SK-N-SH (cell line): ENCODE measurements around the gene PIGN. TPM values are rescaled to one million over a fixed set of nuclear protein-coding genes. Genes with fewer than 3 reads are reported as not detected.
"Not testable (repeated sequence)": the region's sequence is repeated elsewhere in the genome, so short reads cannot be mapped to it uniquely, and the experiment has no call there.

Experiments
- CTCF ChIA-PET: fragments of 300-600, 350-600 bp; formaldehyde crosslinking; extraction: SDS; loops from one replicate; lab custom pipeline; 2021; lab: Yijun Ruan, JAX
- POLR2A ChIA-PET: fragments of 350-600 bp; sonication (Branson Sonifier 250); formaldehyde crosslinking; extraction: SDS; loops from one replicate; lab custom pipeline; 2020; ENCODE audit warnings: antibody characterized with exemption, inconsistent platforms; lab: Yijun Ruan, JAX
- DNase-seq: peaks from one replicate; pipeline ENCODE4 v3.0.0; 2012
- H2AFZ ChIP-seq: fragments of 200-600 bp; sonication (generic); 2 replicates; pipeline ENCODE4 v1.8.1; 2016; ENCODE audit warnings: antibody characterized with exemption, mild to moderate bottlenecking, low read depth
- H3F3A ChIP-seq: fragments of 200-600 bp; sonication (generic); replicated peaks from 2 replicates; pipeline ENCODE3; 2016; ENCODE audit warnings: antibody characterized with exemption, mild to moderate bottlenecking; ENCODE audit not compliant: insufficient read depth
- H3K27ac ChIP-seq, 2 experiments: fragments of 200-500 bp in 1 of 2; fragments of 200-600 bp in 1 of 2; sonication (Bioruptor generic) in 1 of 2; sonication (generic), shearing (Covaris generic) in 1 of 2; 2 replicates each; pipeline versions ENCODE4 v1.5.1 to v1.6.1; 2014 to 2016; ENCODE audit warnings: low read depth in 2 of 2, inconsistent platforms in 1 of 2, low read length in 1 of 2, mild to moderate bottlenecking in 1 of 2, mixed read lengths in 1 of 2
- H3K27me3 ChIP-seq: fragments of 200-600 bp; sonication (generic), shearing (Covaris generic); 2 replicates; pipeline ENCODE4 v1.6.1; 2016; ENCODE audit warnings: mixed run types; ENCODE audit not compliant: insufficient read depth
- H3K36me3 ChIP-seq, 2 experiments: fragments of 200-500 bp in 1 of 2; fragments of 200-600 bp in 1 of 2; sonication (Bioruptor generic) in 1 of 2; sonication (generic) in 1 of 2; replicated peaks in 1 of 2; 2 replicates each; pipeline versions ENCODE3 to v1.5.1; 2014 to 2016; ENCODE audit warnings: low read length in 1 of 2, mild to moderate bottlenecking in 1 of 2; ENCODE audit not compliant: insufficient read depth in 2 of 2, control insufficient read depth in 1 of 2
- H3K4me1 ChIP-seq, 2 experiments: fragments of 200-500 bp in 1 of 2; fragments of 200-600 bp in 1 of 2; sonication (Bioruptor generic) in 1 of 2; sonication (generic), shearing (Covaris generic) in 1 of 2; 2 replicates each; pipeline versions ENCODE4 v1.5.1 to v1.6.1; 2014 to 2016; ENCODE audit warnings: low read depth in 1 of 2, low read length in 1 of 2, mixed run types in 1 of 2; ENCODE audit not compliant: insufficient read depth in 2 of 2, control insufficient read depth in 1 of 2
- H3K4me2 ChIP-seq: fragments of 200-600 bp; sonication (generic), shearing (Covaris generic); 2 replicates; pipeline ENCODE4 v1.6.1; 2017; ENCODE audit warnings: mixed run types
- H3K4me3 ChIP-seq, 2 experiments: fragments of 200-500 bp in 1 of 2; fragments of 200-600 bp in 1 of 2; sonication (Bioruptor generic) in 1 of 2; sonication (generic), shearing (Covaris generic) in 1 of 2; 2 replicates each; pipeline versions ENCODE4 v1.5.1 to v1.8.1; 2014 to 2016; ENCODE audit warnings: low read depth in 2 of 2, inconsistent platforms in 1 of 2, low read length in 1 of 2, mild to moderate bottlenecking in 1 of 2, mixed read lengths in 1 of 2, moderate library complexity in 1 of 2
- H3K79me2 ChIP-seq: fragments of 200-600 bp; sonication (generic); 2 replicates; pipeline ENCODE4 v1.8.1; 2017; ENCODE audit warnings: mild to moderate bottlenecking; ENCODE audit not compliant: insufficient read depth
- H3K9ac ChIP-seq: fragments of 200-600 bp; sonication (generic); 2 replicates; pipeline ENCODE4 v1.6.1; 2017; ENCODE audit warnings: mixed run types
- H3K9me2 ChIP-seq: fragments of 200-600 bp; sonication (generic); 2 replicates; pipeline ENCODE4 v1.6.1; 2017; ENCODE audit warnings: mixed run types
- H3K9me3 ChIP-seq: fragments of 200-600 bp; sonication (generic); 2 replicates; pipeline ENCODE4 v1.6.1; 2017; ENCODE audit warnings: mixed run types, mild to moderate bottlenecking, moderate library complexity
- H4K20me1 ChIP-seq: fragments of 200-600 bp; sonication (generic); 2 replicates; pipeline ENCODE4 v1.6.1; 2017; ENCODE audit warnings: mild to moderate bottlenecking, mixed run types; ENCODE audit not compliant: insufficient read depth
- CTCF ChIP-seq: fragments of 200-600 bp; sonication (generic); IDR thresholded peaks from 2 replicates; pipeline ENCODE4 v1.6.1; 2017; ENCODE audit warnings: antibody characterized with exemption, mild to moderate bottlenecking, moderate library complexity
- EP300 ChIP-seq, 2 experiments: IDR thresholded peaks; 2 replicates each; pipeline versions ENCODE4 v1.4.0 to v1.6.1; 2012; ENCODE audit warnings: borderline replicate concordance in 1 of 2, low read depth in 1 of 2, low read length in 1 of 2
- EZH2phosphoT487 ChIP-seq: fragments of 200-600 bp; sonication (generic); IDR thresholded peaks from 2 replicates; pipeline ENCODE4 v1.6.1; 2017; ENCODE audit warnings: low read depth, mixed run types, mild to moderate bottlenecking, antibody characterized with exemption, moderate library complexity, borderline replicate concordance
- FOSL2 ChIP-seq: IDR thresholded peaks from 2 replicates; pipeline ENCODE4 v1.4.0; 2012; ENCODE audit warnings: low read depth, mild to moderate bottlenecking, moderate library complexity, borderline replicate concordance
- FOXM1 ChIP-seq: IDR thresholded peaks from 2 replicates; pipeline ENCODE4 v1.4.0; 2012; ENCODE audit warnings: low read depth, mild to moderate bottlenecking
- GABPA ChIP-seq: IDR thresholded peaks from 2 replicates; pipeline ENCODE4 v1.4.0; 2012; ENCODE audit warnings: low read depth, mild to moderate bottlenecking
- IRF3 ChIP-seq: fragments of 150-350 bp; IDR thresholded peaks from 2 replicates; pipeline ENCODE4 v1.6.1; 2016; ENCODE audit warnings: mild to moderate bottlenecking, low read depth, low read length
- MAX ChIP-seq: IDR thresholded peaks from 2 replicates; pipeline ENCODE4 v1.4.0; 2012; ENCODE audit warnings: low read depth
- MXI1 ChIP-seq: IDR thresholded peaks from 2 replicates; pipeline ENCODE4 v1.6.1; 2012; ENCODE audit warnings: mild to moderate bottlenecking, low read depth, low read length, improper control_type of control experiment
- RAD21 ChIP-seq: IDR thresholded peaks from 2 replicates; pipeline ENCODE4 v1.6.1; 2012; ENCODE audit warnings: mild to moderate bottlenecking, low read length
- RFX5 ChIP-seq: IDR thresholded peaks from 2 replicates; pipeline ENCODE4 v1.6.1; 2012; ENCODE audit warnings: mild to moderate bottlenecking, improper control_type of control experiment, low read length
- SIN3A ChIP-seq: IDR thresholded peaks from 2 replicates; pipeline ENCODE4 v1.6.1; 2012; ENCODE audit warnings: low read depth, mild to moderate bottlenecking, low read length, moderate library complexity, borderline replicate concordance
- USF1 ChIP-seq: IDR thresholded peaks from 2 replicates; pipeline ENCODE4 v1.4.0; 2012; ENCODE audit warnings: low read depth, borderline replicate concordance
- USF2 ChIP-seq: fragments of 150-350 bp; IDR thresholded peaks from 2 replicates; pipeline ENCODE4 v1.6.1; 2017; ENCODE audit warnings: antibody characterized with exemption, low read length, low read depth, borderline replicate concordance
- WGBS: methylation state at CpG from one replicate; pipeline ENCODE4 v1.1.6; 2017; ENCODE audit warnings: low lambda C conversion rate; 5-methylcytosine and 5-hydroxymethylcytosine counted together
- polyA plus RNA-seq, 3 experiments: library from polyadenylated mRNA; depleted of rRNA; stranded (reverse); fragments of >200 nt; gene quantifications; 2 replicates each; pipeline ENCODE4 v1.2.3, GENCODE V29; 2012

The PIGN gene
- polyA plus RNA-seq, 1 of the 3 experiments (the other 2 are of a cell fraction): 6.1 TPM

- no peaks in the 10 kb centered on the region; a peak in 1 of 4 replicates for H3K4me1 ChIP-seq
- DNase-seq: no peak
- no peaks in the 10 kb centered on the region for H4K20me1 ChIP-seq
- H3K27me3 ChIP-seq: no peaks in the 10 kb centered on the region
- no peak overlapping the region for H3K27ac ChIP-seq
- H3K9me3 ChIP-seq: no peaks in the 10 kb centered on the region
- 88% methylated on average over 11 of the region's 11 CpGs for WGBS
- H3K4me2 ChIP-seq: no peak overlapping the region
- H3K79me2 ChIP-seq: no peaks in the 10 kb centered on the region
- no peaks in the 10 kb centered on the region for H3K9me2 ChIP-seq
- no peak overlapping the region for H3K4me3 ChIP-seq
- peaks cover 5% of the 10 kb centered on the region for H3F3A ChIP-seq
- H2AFZ ChIP-seq: no peak overlapping the region
- ChIA-PET POLR2A (no interaction called here), CTCF (interaction anchor here (0.9 to 1.5 kb wide), 2 partner anchors 94 to 455 kb away, joined by 4 read pairs; no protein-coding TSS in a partner anchor)
- TF ChIP-seq FOXM1 (no peak), FOSL2 (no peak), EZH2phosphoT487 (no peak), MAX (no peak), SIN3A (no peak), GABPA (no peak), USF2 (no peak), RAD21 (no peak)
- no peaks in the 10 kb centered on the region for H3K36me3 ChIP-seq
- H3K9ac ChIP-seq: no peak overlapping the region
Observed at GRCh38 chr18:62037012-62037742, 149.7 kb downstream of the PIGN start.

DNA sequence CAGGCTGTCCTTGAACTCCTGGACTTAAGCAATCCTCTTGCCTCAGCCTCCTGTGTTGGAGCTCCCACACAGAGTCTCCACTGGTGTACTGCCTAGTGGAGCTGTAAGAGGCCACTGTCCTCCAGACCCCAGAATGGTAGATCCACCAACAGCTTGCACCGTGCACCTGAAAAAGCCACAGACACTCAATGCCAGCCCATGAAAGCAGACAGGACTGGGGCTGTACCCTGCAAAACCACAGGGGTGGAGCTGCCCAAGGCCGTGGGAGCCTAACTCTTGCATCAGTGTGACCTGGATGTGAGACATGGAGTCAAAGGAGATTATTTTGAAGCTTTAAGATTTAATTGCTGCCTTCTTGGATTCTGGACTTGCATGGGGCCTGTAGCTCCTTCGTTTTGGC is 152.6 kb downstream of the PIGN start:
- DNase-seq: not testable (repeated sequence)

DNA sequence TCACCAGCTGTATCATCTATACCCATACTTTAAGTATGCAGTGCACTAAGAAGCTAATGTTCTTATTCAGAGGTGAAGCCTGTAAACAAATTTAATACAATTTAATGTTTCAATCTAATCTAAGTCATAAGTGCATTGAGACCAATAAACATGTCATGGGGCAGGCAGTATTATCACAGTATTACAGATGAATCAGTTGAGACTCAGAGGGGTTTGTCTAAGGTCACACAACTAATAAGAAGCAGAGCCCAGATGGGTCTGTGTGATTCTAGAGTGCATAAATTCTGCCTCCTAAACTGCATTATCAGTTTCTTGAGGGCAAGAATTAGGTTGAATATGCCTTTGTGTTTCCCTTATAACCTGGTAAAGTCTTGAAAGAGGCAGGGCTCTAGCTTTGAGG is 153.1 kb downstream of the PIGN start:
- Histone ChIP-seq H3K9ac (no peak overlapping the region), H3K27ac (no peak overlapping the region), H3K27me3 (no peaks in the 10 kb centered on the region), H4K20me1 (no peaks in the 10 kb centered on the region), H3F3A (peaks cover 5% of the 10 kb centered on the region), H3K36me3 (no peaks in the 10 kb centered on the region), H3K9me2 (no peaks in the 10 kb centered on the region), H3K79me2 (no peaks in the 10 kb centered on the region), H2AFZ (no peak overlapping the region), H3K4me3 (no peak overlapping the region), H3K4me2 (no peak overlapping the region), H3K4me1 (peaks cover 0 to 6% of the 10 kb centered on the region in 2 experiments; a peak in 1 of 4 replicates), H3K9me3 (no peaks in the 10 kb centered on the region)
- CTCF ChIA-PET: no interaction called here
- no peak for DNase-seq
- POLR2A ChIA-PET: no interaction called here
- no peak for TF ChIP-seq CTCF
- TF ChIP-seq USF2: no peak
- no peak for TF ChIP-seq MAX
- TF ChIP-seq IRF3: no peak
- no peak for TF ChIP-seq MXI1
- no peak for TF ChIP-seq USF1
- TF ChIP-seq EP300 (IDR thresholded peaks at IDR 0.05; ENCODE audit: borderline replicate concordance in 1 of 2, low read depth in 1 of 2, low read length in 1 of 2): no peak
- TF ChIP-seq RFX5: no peak

More for the DNA sequence above, 152.6 kb downstream of the PIGN start:
- H3K79me2 ChIP-seq, H3K27me3 ChIP-seq, H3F3A ChIP-seq, CTCF ChIA-PET, H3K4me3 ChIP-seq, H3K9ac ChIP-seq, H3K36me3 ChIP-seq, H3K9me3 ChIP-seq, H3K4me2 ChIP-seq, H3K9me2 ChIP-seq, H4K20me1 ChIP-seq, H2AFZ ChIP-seq, H3K27ac ChIP-seq, POLR2A ChIA-PET, H3K4me1 ChIP-seq: not testable (repeated sequence)
- 76% methylated on average over 3 of the region's 3 CpGs for WGBS
